ENCODE measurements around the gene EMP2.

EMP2 gene

GRCh38 chr16:10485698-10486382 lies 94.6 kb downstream of the EMP2 start:
- DNase-seq (ENCODE audit: low read depth): no peak

GRCh38 chr16:10485159-10485558 lies 95.2 kb downstream of the EMP2 start:
- DNase-seq (ENCODE audit: low read depth): no peak

DNA sequence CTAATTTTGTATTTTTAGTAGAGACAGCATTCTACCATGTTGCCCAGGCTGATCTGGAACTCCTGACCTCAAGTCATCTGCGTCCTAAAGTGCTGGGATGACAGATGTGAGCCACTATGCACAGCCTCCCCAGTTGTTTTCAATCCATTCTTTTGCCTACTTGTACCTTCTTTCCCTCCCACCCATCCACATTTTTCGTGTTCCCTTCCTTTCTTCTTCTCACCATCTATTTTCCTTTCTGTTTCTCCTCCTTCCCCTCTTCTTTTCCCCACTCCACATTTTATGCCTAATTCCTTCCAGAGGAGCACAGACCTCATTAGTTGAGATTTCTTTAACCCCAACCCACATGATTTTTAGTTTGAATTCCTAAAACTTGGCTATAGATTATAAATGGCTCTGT lies 100.2 kb downstream of the EMP2 start:
- no peak for DNase-seq (ENCODE audit: low read depth)
